Ishikawa (cell line): ENCODE measurements around the gene RFX2.

Experiments
- CEBPB ChIP-seq: IDR thresholded peaks from 2 replicates; pipeline ENCODE4 v1.6.1; 2012
- CREB1 ChIP-seq: IDR thresholded peaks from 2 replicates; pipeline ENCODE4 v1.6.1; 2012; ENCODE audit warnings: low read depth
- EGR1 ChIP-seq: IDR thresholded peaks from 2 replicates; pipeline ENCODE4 v1.6.1; 2012
- EP300 ChIP-seq: IDR thresholded peaks from 2 replicates; pipeline ENCODE4 v1.6.1; 2012; ENCODE audit warnings: borderline replicate concordance
- FOXM1 ChIP-seq: IDR thresholded peaks from 2 replicates; pipeline ENCODE4 v1.6.1; 2012; ENCODE audit warnings: low read depth, borderline replicate concordance
- NFIC ChIP-seq: IDR thresholded peaks from 2 replicates; pipeline ENCODE4 v1.6.1; 2012
- RAD21 ChIP-seq: IDR thresholded peaks from 2 replicates; pipeline ENCODE4 v1.6.1; 2012; ENCODE audit warnings: low read depth
- REST ChIP-seq: IDR thresholded peaks from 2 replicates; pipeline ENCODE4 v1.6.1; 2012; ENCODE audit warnings: low read depth, mild to moderate bottlenecking
- TAF1 ChIP-seq: IDR thresholded peaks from 2 replicates; pipeline ENCODE4 v1.6.1; 2012; ENCODE audit warnings: low read depth, mild to moderate bottlenecking
- TCF12 ChIP-seq: IDR thresholded peaks from 2 replicates; pipeline ENCODE4 v1.6.1; 2012; ENCODE audit warnings: low read depth
- TEAD4 ChIP-seq: IDR thresholded peaks from 2 replicates; pipeline ENCODE4 v1.6.1; 2012
- USF1 ChIP-seq: IDR thresholded peaks from 2 replicates; pipeline ENCODE4 v1.6.1; 2012
- YY1 ChIP-seq: IDR thresholded peaks from 2 replicates; pipeline ENCODE4 v1.6.1; 2012; ENCODE audit warnings: low read depth
- ZBTB7A ChIP-seq: IDR thresholded peaks from 2 replicates; pipeline ENCODE4 v1.6.1; 2012; ENCODE audit warnings: low read depth
- TF ChIP-seq, protein P1 (sequence below): IDR thresholded peaks from 2 replicates; pipeline ENCODE4 v1.6.1; 2012

RFX2 gene

DNA sequence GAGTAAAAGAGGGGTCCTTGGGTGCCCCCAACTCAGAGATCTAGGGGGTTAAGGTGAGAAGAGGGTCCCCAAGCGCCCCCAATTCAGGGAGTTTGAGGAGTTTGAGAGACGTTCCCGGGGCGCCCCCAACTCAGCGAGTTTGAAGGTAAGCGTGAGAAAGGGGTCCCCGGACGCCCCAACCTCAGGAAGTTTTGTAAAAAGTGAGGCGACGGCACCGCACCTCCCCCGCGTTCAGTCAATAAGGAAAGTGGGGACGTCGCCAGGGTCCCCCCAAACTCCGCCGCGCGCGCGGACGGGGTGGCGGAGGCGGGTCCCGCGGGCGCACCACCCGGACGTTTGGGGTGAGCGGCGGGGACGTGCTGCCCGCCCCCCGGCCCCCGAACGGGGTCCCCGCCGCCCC, 353 bp downstream of the RFX2 start:
- no peak for TF ChIP-seq FOXM1
- TF ChIP-seq USF1: no peak
- no peak for TF ChIP-seq TEAD4
- TF ChIP-seq CREB1: no peak
- TF ChIP-seq YY1: no peak
- no peak for TF ChIP-seq TAF1
- TF ChIP-seq NFIC: no peak

DNA sequence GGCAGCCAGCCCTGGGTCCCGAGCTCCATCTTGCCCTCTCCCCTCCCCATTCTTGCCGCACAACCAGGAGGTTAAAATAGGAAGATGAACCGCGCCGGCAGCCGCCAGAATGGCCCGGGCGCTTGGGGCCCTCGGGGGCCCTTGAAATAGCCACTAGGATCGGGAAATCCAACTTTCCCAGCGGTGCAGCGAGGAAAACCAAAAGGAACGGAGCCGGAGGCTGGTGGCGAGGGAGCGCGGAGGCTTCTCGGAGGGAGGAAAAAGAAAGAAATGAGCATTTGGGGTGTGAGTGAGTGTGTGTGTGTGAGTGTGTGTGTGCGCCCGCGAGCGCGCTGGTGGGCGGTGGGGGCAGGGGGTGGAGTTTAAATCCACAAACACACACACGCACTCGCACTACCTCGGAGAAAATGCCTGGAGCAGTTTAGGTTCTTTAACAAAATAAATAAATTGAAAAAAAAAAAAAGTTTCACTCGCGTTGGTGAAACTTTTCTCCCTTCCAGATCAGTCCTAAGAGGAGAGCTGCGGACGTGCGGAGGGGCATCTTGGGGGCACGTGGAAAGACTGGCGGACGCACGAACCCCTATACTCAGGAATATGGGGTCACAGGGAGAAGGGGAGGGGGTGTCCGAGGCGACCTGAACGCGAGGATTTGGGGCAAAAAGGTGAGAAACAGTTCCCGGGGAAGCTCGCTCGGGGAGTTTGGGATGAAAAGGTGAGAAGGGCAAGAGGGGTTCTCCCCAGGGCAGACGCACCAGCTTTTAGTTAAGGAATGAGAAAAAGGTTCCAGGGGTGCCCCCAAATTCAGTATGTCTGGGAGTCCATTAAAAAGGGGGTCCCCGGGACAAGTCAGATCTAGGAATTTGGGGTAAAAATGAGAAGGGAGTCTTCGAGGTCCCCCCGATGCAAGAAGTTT, 1.3 kb downstream of the RFX2 start:
- TF ChIP-seq NFIC (no peak), EGR1 (no peak), FOXM1 (no peak), TCF12 (no peak), TEAD4 (no peak)
- TF ChIP-seq, protein P1, sequence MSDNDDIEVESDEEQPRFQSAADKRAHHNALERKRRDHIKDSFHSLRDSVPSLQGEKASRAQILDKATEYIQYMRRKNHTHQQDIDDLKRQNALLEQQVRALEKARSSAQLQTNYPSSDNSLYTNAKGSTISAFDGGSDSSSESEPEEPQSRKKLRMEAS: no peak

DNA sequence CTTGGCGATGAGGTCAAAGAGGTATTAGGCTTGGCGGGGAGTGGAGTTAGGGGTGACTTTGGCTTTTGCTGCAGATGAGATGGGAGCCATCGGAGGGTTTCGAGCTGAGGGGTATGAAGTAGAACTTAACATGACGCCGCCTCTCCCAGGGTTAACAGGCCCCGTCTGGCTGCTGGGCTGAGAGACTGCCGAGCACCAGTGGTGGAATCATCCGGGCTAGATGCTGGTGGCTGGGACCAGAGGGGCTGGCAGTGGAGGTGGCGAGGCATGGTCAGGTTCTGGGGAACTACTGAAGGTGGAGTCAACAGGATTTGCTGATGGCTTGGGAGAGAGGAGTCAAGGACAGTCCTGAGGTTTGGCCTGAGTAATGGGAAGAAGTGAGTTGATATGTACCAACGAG, 4.9 kb downstream of the RFX2 start:
- TF ChIP-seq CREB1 (no peak), FOXM1 (no peak), YY1 (no peak), TCF12 (no peak), TEAD4 (no peak), NFIC (no peak), ZBTB7A (no peak), REST (no peak), TAF1 (no peak), USF1 (no peak), RAD21 (no peak), CEBPB (no peak), EP300 (no peak), EGR1 (no peak)
- TF ChIP-seq, protein P1: no peak

- TF ChIP-seq RAD21 (no peak), NFIC (no peak), TAF1 (no peak), EP300 (no peak), YY1 (no peak), TCF12 (no peak), CREB1 (no peak), EGR1 (no peak), FOXM1 (no peak), CEBPB (no peak), ZBTB7A (no peak), USF1 (no peak)
- TF ChIP-seq, protein P1: no peak
Measured at GRCh38 chr19:6103894-6104293, 6.4 kb downstream of the RFX2 start.

DNA sequence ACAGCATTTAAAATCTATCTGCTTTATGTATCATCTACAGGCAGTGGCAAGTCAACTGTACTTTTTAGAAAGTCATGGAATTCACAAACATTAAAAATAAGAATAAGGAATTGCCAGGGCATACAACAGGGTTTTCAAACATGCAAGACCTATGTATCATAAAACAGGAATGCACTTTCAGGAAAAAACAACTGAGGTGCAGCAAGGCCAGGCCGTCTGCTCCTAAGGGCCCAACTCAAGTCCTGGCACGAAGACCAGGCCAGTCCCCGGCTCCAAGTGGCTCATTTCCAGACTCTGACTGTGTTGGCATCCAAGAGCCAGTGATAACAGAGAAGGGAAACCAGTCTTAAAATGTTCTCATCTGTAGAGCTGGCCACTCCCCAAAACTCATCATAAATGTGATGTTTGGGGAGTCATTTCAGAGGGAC, 7.1 kb downstream of the RFX2 start:
- no peak for TF ChIP-seq ZBTB7A
- no peak for TF ChIP-seq TAF1
- no peak for TF ChIP-seq NFIC
- TF ChIP-seq TCF12: no peak
- TF ChIP-seq FOXM1: no peak
- TF ChIP-seq REST: no peak
- TF ChIP-seq, protein P1: no peak
- no peak for TF ChIP-seq RAD21
- no peak for TF ChIP-seq TEAD4
- no peak for TF ChIP-seq USF1
